Pons (tissue), 1 donor: ENCODE results near the gene MGMT.
"Not testable (repeated sequence)": the region's sequence is repeated elsewhere in the genome, so short reads cannot be mapped to it uniquely, and the experiment has no call there.

Experiments
- DNase-seq: peaks from one replicate; pipeline ENCODE4 v3.0.0-alpha.2; 2016; ENCODE audit warnings: low spot score

The MGMT gene

DNA sequence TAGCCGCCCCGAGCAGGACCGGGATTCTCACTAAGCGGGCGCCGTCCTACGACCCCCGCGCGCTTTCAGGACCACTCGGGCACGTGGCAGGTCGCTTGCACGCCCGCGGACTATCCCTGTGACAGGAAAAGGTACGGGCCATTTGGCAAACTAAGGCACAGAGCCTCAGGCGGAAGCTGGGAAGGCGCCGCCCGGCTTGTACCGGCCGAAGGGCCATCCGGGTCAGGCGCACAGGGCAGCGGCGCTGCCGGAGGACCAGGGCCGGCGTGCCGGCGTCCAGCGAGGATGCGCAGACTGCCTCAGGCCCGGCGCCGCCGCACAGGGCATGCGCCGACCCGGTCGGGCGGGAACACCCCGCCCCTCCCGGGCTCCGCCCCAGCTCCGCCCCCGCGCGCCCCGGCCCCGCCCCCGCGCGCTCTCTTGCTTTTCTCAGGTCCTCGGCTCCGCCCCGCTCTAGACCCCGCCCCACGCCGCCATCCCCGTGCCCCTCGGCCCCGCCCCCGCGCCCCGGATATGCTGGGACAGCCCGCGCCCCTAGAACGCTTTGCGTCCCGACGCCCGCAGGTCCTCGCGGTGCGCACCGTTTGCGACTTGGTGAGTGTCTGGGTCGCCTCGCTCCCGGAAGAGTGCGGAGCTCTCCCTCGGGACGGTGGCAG, at the start of gene MGMT:
TSS of gene MGMT (plus strand) at position 539 of the 656 bp plus-strand sequence.
- peak; percentile 80 for DNase-seq

DNA sequence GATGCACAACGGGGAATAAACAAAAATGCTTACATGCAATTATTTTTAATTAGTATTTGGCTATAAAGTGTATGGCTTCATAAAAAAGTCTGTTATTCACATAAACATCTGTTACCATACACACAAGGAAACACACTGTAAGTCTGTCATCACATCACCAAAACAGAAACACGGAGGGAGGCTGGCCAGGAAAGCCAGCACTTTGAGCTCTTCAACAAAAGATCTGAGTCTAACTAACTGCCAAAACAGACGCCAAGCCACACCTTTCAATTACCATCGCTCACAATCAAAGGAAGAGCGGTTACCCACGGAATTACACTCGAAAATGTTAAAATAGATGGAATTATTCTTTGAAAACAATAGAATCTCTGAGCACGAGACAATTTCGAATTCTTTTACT, 49.2 kb upstream of the MGMT start:
- DNase-seq, result no peak

DNA sequence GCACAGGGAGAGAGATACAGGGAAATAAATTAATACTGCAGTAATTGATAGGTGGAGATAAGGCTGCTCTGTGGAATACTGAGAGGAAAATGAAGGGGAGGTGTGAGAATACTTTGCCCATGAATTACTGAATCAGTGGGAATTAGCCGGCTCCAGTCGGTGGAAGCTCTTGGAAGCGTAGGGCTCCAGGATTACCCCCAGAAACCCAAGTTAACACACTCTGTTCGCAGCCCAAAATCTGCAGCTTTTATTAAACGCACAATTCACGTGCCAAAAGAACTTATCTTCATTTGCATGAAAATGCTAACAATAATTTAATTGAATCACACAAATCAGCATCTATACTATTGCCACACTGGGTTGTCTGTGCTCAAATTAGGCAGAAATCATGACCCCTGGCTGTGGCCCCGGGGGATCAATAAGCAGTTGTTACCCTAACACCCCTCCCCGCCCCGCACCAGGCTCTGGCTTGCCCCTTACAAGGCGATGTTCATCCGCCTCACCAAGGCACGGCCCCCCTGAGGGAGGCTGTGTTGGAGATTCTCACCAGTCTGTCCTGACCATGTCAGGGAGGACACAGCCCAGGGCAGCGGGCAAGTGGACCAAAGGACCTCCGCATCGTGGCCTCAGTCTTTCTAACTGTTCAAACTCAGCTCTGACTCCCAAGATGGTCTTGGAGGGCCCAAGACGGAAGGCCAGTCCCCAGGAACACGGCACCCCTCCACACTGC, 48.4 kb upstream of the MGMT start:
- no peak for DNase-seq

DNA sequence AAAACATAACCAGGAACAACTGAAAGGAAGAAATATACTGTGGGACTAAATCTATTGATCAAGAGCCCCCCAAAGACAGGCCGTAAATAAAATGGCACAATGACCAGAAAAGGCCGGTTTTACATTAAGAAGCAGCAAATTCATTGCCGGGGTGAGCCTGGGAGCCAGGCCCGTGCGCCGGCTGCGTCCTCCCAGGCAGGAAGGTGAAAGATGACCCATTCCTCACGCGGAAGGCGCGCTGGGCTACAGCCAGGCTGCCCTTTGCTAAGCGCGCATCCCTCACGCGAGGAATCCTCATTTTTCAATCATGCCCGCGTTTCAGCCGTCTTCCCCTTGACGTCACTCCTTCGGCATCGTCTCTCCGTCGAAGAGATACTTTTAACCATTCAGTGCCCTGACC, 47.6 kb upstream of the MGMT start:
- no peak for DNase-seq

DNA sequence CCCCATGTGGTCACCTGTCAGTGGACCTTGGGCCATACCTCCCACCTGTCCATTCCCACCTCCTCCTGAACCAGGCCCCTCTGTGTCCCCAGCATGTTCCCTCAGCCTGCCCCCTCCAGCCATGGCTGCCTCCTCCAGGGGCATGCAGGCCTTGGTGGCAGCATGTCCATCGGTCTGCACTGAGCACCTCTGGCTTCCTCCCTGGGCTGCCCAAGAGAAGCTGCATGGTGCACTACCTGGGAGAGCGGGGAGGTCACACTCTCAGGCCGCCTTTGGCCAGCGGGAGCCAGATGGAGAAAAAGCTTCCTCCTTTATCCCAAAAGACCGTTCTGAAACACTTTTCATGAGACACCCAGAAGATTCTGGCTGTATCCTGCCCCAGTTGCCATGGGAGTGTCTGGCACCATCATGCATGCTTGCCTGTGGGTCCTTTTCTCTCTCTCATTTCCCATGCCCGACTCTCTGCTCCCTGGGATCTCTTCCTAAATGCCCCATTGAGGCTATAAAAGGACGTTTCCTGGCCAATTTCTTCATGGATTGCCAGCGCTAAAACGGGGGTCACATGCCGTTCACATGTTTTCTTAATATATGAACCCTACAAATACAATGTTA, 45.5 kb upstream of the MGMT start:
- no peak for DNase-seq

DNA sequence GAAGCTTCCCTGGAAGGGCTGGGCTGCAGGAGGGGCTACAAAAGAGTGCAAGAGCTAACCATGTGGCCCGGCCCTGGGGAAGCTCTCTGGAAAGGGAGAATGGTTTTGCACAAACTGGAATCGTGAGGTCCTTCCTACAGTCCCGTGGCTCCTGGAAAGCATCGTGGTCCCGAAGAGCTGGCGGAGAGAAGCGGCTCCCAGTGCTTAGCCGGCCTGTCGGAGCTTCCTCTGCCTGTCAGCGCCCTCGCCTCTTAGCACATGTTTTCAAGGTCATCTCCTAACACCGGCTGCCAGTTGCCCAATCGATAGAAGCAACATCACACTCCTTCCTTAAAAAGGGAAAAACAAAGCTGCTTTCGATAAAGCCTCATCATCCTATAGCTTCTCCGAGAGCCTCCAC, 42.1 kb upstream of the MGMT start:
- no peak for DNase-seq

DNA sequence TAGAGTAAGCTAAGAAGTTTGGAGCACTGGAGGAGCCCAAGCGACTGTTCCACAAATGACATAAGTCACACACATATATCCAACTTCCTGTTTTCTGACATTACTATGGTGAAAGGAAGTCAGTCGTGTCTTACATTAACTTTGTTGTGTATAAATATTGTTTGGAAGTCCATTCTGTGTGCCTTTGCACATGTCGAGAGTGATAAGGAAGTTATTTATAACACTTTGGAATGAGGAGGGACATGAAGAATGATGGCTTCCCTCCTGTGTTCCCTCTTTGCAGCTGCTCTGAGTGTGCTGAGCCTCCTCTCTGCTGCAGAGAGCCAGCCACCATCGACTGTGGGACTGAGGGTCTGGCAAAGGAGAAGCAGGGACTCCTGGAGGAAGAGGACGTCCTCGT, 40.4 kb upstream of the MGMT start:
- DNase-seq, result no peak

DNA sequence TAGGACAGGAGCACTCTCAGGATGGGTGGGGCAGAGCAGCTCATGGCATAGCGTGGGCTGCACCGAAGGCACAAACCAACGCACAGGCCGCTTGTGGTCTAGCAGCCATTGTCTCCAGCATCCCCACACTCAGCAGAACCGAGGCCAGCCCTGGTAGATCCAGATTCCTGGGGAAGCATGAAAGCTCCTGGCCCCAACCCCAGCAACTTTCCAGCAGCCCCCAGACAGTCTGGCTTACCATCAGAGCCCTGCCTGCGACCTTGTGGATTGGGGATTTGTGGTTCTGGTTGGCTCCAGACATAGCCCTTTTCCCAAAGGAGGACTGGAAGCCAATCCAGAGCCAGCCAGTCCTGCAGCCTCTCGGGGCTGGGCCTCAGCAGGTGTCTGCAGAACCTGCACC, 33.8 kb upstream of the MGMT start:
- no peak for DNase-seq

DNA sequence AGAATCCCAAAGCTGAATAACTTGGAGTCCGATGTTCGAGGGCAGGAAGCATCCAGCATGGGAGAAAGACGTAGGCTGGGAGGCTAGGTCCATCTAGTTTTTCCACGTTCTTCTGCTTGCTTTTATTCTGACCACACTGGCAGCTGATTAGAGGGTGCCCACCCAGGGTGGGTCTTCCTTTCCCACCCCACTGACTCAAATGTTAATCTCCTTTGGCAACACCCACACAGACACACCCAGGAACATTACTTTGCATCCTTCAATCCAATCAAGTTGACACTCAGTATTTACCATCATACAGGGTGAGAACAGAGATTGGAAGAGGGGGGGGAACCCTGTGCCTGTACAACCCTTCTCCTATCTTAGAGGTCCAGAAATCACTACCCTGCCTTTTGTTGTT, 31.3 kb upstream of the MGMT start:
- not testable (repeated sequence) for DNase-seq

DNA sequence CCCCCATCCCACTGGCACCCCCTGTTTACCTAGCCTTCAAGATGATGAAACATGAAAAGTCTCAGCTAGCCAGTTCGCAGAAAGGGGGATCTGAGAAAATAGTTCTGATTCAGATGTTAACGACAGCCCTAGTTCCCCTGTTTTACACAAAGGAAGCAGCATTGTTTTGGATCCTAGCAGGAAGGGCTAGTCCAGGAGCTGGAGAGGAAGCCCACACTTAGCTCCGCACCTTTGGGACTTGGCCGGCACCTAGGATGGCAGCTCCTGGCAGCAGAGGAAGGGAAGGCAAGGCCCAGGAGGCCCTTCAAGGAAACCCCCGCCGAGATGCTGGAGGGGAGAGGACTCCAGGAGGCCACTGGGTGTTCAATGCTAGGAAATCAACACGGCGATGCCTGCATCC, 29.0 kb upstream of the MGMT start:
- DNase-seq, result no peak

DNA sequence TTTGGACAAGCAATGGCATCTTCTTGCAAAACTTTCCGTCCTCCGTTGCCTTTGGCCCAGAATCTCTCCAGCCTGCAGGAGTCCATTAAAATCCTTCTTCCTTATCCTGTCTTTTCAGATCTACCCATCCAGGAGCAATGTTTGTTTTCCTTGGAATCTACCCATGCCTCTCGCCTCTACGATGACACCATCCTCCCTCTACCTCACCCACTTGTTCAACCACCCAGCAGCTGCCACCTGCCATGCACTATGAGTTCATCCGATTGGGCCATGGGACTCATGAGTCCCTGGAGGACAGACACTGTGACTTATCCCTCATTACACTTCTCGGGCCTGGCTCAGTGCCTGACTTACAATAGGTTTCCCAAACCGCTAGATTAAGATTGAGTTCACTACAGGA, 26.8 kb upstream of the MGMT start:
- DNase-seq, result no peak

DNA sequence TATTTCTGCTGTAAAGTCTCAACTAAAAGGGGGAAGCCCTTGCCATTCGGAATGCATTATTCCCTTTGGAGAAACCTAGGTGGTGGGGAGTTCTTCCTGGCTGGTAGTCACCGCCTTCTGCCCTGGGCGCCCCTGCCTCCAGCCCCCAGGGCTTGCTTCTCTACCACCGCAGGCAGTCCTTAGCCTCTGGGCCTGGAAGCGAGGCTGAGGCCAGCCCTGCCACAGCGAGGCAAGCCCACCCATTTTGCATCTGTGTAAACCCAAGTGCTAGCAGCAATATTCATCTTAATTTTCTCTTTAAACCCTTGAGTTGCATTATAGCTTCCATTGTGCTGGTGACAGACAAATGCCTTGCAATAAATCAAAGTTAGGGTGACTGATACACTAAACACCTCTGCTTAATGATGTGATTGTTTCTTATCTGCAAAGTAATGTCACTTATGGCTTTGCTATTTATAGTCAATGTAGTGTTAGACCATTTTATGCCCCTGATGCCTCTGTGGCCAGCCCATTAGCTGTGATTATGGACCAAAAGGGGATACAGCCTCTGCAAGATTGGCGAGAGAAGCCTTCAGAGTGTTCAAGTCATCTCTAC, 26.2 kb upstream of the MGMT start:
- DNase-seq, result no peak

DNA sequence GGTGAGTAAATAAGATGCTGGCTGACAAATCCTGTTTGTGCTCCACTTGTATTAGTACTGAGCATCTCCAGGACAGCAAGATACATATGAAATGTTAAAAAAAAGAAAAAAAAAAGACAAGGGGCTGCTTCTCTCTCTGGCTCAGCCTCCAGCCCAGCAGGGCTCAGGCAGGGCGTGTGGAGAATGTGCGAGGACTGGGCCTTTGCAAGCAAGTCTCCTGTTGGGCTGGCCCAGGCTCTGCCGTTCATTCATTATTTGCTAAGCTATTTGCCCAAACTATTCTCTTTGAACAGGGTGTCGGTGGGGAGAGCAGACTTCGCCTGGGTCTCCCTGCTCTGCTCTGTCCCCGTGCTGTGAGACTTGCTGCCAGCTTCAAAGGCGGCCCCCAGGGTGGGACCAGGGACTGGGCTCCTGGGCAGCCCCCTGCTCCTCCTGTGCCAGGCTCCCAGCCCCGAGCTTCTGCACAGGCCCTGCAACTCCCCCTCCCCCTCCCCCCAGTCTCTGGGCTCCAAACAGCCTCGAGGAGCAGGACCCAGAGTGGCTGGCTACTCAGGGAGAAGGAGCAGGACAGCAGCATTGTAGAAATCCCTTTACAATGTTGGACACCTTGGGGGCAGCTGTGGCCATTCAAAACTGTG, 25.6 kb upstream of the MGMT start:
- DNase-seq, result no peak

DNA sequence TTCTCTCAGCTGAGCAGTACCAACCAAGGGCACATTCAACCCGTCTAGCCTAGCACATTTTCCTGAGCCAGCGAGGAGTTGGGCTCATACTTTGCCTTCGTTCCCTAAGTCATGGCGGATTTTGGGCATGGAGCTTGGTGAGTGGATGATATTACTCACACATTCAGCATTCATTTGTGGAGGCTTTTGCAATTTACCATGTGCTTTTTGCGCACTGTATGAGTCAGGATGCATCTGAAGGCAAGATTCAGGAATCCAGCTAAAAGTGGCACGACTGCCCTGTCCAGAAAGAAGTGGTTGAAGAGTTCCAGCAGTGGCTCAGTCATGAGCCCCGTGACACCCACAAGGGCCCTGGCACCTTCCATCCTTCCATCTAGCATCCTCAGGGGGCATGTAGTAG, 24.2 kb upstream of the MGMT start:
- DNase-seq, result no peak

DNA sequence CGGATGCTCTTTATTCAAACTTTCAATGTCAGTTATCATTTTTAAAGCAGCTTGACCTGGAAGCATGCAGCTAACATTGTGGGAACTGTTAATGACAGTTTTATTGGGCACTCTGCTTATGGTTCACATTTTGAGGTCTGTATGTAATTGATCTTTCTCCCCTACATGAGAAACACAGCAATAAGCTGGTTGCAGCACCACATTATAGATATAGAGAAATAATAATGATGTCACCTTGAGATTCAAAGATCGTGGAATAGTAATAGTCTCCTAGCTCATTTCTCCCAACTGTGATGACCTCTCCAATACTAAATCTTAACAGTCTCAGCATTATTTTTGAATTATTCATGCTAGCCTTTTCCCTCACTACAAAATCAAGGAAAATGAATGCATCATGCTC, 22.7 kb upstream of the MGMT start:
- no peak for DNase-seq

DNA sequence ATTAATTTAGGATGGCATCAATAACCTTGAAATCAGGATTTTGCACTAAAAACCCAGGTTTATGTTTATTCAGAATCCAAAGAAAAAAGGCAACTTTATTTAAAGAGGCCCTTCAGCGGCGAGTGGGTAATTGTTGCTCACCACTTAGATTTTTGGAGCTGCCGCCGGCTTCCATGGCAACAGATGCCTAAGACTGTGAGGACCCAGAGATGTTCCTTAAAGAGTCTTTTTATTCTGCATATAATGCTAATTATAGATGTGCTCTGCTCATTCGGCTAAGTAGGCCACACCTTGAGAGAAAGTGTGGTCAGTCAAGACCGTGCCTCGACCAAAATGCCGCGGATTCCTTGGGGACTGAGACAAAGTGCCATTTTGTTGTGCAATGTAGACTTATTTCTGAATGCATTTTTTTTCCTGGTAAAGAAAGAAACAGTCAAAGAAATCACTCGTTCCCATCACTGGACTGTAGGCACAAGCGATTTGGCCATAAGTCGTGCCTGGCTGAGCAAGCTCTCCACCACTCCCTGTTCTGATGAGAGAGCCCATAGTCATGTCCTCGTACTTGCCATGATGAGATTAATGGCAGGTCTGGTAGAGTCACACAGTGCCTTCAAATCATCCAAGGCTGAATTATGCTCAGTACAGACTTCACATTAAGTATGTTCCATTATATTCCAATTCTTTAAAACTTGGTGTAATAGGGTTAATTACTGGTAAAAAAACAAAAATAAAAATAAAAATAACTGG, 21.4 kb upstream of the MGMT start:
- DNase-seq, result no peak

DNA sequence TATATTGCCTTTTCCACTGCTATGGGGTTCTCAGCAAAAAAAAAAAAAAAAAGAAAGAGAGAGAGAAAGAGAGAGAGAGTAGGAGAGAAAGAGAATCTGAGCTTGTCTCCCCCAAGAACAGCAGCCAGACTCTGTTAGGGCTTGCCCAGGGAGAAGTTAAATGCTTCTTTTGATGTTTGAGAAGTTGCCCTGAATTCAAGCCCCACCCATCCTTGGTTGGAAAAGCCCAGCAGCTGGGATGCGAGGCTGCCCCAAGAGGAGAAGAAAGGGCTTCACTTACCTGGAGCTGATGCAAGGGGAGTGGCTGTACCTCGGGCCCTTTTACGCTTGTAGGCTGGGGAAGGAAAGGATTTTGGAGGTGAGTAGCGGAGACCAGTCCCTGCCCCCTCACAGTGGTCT, 20.9 kb upstream of the MGMT start:
- no peak for DNase-seq

DNA sequence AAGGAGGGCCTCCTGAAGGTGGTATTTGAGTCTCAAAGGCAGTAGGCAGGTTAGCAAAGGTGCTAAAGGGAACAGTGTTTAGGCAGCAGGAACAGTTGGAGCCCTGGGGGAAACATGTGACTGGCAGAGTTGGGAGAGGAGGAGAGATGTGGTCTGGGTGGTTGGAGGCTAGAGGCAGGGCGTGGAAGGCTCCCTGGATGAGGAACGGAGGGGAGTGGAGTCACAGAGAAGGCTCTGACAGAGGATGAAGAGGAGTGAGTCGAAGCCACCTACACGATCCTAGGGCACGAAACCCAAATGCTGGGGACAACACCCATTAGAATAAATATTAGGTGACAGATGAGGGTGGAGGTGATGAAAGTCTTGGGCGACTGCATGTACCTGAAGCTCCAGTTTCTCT, 19.6 kb upstream of the MGMT start:
- no peak for DNase-seq

DNA sequence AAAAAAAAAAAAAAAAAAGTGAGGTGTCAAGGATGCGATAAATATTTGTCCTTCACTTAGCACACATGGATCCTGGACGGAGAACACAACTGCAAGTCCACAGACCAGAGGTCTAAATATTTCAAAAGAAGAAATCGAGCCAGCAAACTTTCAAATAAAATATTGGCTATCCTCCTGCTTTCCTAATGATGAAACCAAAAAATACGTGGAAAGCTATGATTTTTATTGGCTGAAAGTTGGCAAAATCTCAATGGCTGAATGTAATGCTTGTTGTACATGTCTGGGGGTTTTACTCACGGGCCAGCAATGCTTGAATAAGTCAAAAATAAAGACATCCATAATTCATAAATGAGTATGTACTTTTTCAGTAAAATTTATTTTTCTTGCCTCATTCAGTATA, 19.0 kb upstream of the MGMT start:
- no peak for DNase-seq

DNA sequence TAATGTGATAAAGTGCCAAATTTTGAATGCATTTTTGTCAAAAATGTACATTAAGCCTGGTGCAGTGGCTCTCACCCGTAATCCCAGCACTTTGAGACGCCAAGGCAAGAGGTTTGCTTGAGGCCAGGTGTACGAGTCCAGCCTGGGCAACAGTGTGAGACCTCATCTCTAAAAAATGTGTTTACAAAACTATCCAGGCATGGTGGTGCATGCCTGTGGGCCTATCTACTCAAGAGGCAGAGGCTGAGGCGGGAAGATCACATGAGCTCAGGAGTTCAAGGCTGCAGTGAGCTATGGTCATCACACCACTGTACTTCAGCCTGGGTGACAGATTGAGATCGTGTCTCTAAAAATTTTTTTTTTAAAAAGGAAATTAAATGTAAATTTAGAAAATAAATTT, 18.5 kb upstream of the MGMT start:
- no peak for DNase-seq

DNA sequence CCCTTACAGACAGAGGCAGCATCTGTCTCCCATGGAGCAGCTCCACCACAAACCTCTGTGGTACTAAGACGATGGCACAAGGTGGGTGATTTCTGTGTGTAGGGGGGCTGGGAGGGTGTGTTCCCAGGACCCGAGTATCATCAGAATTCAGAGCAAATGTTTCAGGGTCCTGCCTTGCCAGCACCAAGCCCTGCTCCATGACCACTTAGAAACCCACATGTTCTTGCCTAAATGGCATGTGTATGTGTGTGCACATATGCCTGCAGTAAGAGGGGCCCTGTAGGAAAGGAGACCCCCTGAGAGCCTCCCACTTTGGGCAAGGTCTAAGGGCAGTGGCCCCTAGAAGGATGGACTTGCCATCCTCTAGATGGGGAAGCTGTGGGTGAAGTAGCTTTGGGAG, 17.1 kb upstream of the MGMT start:
- DNase-seq, result no peak

DNA sequence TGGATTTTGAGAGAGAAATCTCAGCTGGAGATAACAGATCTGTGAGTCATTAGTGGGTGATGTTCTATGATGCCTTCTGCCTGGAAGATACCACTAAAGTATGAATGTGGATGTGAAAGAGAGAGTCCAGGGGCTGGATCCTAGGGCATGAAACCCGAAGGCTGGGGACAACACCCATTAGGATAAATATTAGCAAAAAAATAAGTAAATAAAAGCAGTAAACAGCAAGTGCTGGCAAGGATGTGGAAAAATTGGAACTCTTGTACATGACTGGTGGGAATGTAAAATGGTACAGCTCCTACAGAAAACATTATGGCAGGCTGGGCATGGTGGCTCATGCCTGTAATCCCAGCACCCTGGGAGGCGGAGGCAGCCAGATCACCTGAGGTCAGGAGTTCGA, 16.6 kb upstream of the MGMT start:
- DNase-seq, result no peak
